Measurements from ENCODE around the gene VAX1. TPM values are rescaled to one million over a fixed set of nuclear protein-coding genes. Genes with fewer than 3 reads are reported as not detected.
A peak's percentile ranks its signal among the peaks of the same experiment; 100 is the strongest.

The VAX1 gene
- total and polyA plus RNA-seq, 2 donors from 2014 or later: not detected

GRCh38 chr10:117132751-117133231 lies 5.3 kb downstream of the VAX1 start:
- no peak for FAIRE-seq
- TF ChIP-seq CTCF (IDR thresholded peaks at IDR 0.05; ENCODE audit: borderline replicate concordance, extremely low read depth, insufficient read depth): no peak
- H3K9ac ChIP-seq (ENCODE audit: low read length in 3 of 3): no peak overlapping the region
- no peak overlapping the region for H3K4me3 ChIP-seq (ENCODE audit: low read length in 3 of 3)
- peak in 4 of 5 donors; percentile 37 to 63 (median 48) for DNase-seq
- H3K36me3 ChIP-seq (ENCODE audit: control insufficient read depth in 2 of 3, insufficient read depth in 3 of 3, low read length in 3 of 3): no peaks in the 10 kb centered on the region
- peaks cover 0 to 10% (median 6%) of the 10 kb centered on the region in 3 donors for H3K4me1 ChIP-seq (ENCODE audit: control insufficient read depth in 2 of 3, insufficient read depth in 2 of 3, low read depth in 1 of 3, low read length in 3 of 3)
- H3K27me3 ChIP-seq (ENCODE audit: control insufficient read depth, insufficient read depth, low read length): peaks cover 71% of the 10 kb centered on the region
- intact Hi-C loops (cut with DNase I): no loop called here
- H3K27ac ChIP-seq (ENCODE audit: low read depth in 2 of 2, low read length in 2 of 2): no peak overlapping the region
- no peaks in the 10 kb centered on the region for H3K9me3 ChIP-seq (ENCODE audit: control insufficient read depth in 2 of 3, insufficient read depth in 1 of 3, low read length in 3 of 3)

GRCh38 chr10:117131376-117132327 lies 6.4 kb downstream of the VAX1 start:
- FAIRE-seq (no peak), DNase-seq (peak in 3 of 5 donors; percentile 33 to 54 (median 47))
- Histone ChIP-seq H3K9ac (ENCODE audit: low read length in 3 of 3) (no peak overlapping the region), H3K36me3 (ENCODE audit: control insufficient read depth in 2 of 3, insufficient read depth in 3 of 3, low read length in 3 of 3) (no peaks in the 10 kb centered on the region), H3K27me3 (ENCODE audit: control insufficient read depth, insufficient read depth, low read length) (peaks cover 74% of the 10 kb centered on the region), H3K4me3 (ENCODE audit: low read length in 3 of 3) (peak overlapping the region in 2 of 3 donors; percentile 11 to 29), H3K27ac (ENCODE audit: low read depth in 2 of 2, low read length in 2 of 2) (no peak overlapping the region), H3K4me1 (ENCODE audit: control insufficient read depth in 2 of 3, insufficient read depth in 2 of 3, low read depth in 1 of 3, low read length in 3 of 3) (peaks cover 0 to 7% (median 6%) of the 10 kb centered on the region in 3 donors), H3K9me3 (ENCODE audit: control insufficient read depth in 2 of 3, insufficient read depth in 1 of 3, low read length in 3 of 3) (no peaks in the 10 kb centered on the region)
- no peak for TF ChIP-seq CTCF (IDR thresholded peaks at IDR 0.05; ENCODE audit: borderline replicate concordance, extremely low read depth, insufficient read depth)
- intact Hi-C loops (cut with DNase I): no loop called here

- H3K4me1 ChIP-seq (ENCODE audit: control insufficient read depth in 2 of 3, insufficient read depth in 2 of 3, low read depth in 1 of 3, low read length in 3 of 3): peaks cover 0 to 7% (median 6%) of the 10 kb centered on the region in 3 donors
- peaks cover 66% of the 10 kb centered on the region for H3K27me3 ChIP-seq (ENCODE audit: control insufficient read depth, insufficient read depth, low read length)
- intact Hi-C loops (cut with DNase I): no loop called here
- H3K4me3 ChIP-seq (ENCODE audit: low read length in 3 of 3): no peak overlapping the region
- no peak for TF ChIP-seq CTCF (IDR thresholded peaks at IDR 0.05; ENCODE audit: borderline replicate concordance, extremely low read depth, insufficient read depth)
- no peak overlapping the region for H3K9ac ChIP-seq (ENCODE audit: low read length in 3 of 3)
- no peaks in the 10 kb centered on the region for H3K36me3 ChIP-seq (ENCODE audit: control insufficient read depth in 2 of 3, insufficient read depth in 3 of 3, low read length in 3 of 3)
- H3K27ac ChIP-seq (ENCODE audit: low read depth in 2 of 2, low read length in 2 of 2): no peak overlapping the region
- no peak for FAIRE-seq
- no peak for DNase-seq
- H3K9me3 ChIP-seq (ENCODE audit: control insufficient read depth in 2 of 3, insufficient read depth in 1 of 3, low read length in 3 of 3): no peaks in the 10 kb centered on the region
Observed at GRCh38 chr10:117130862-117131375, 7.2 kb downstream of the VAX1 start.
